KG1 (cell line): ENCODE results near the gene CEACAM16.
A peak's percentile ranks its signal among the peaks of the same experiment; 100 is the strongest.

Experiments used
- DNase-seq: peaks from one replicate; lab custom pipeline; 2025; lab: John Stamatoyannopoulos, UW

CEACAM16 gene

GRCh38 chr19:44746616-44746945, 47.6 kb downstream of the CEACAM16 start:
- DNase-seq: no peak

- DNase-seq: peak; percentile 46
These were observed 48.2 kb downstream of the CEACAM16 start for GRCh38 chr19:44746946-44747738.

GRCh38 chr19:44747739-44748425, 48.9 kb downstream of the CEACAM16 start:
- peak; percentile 64 for DNase-seq

- DNase-seq: no peak
These were observed 49.7 kb downstream of the CEACAM16 start, which contains the start of gene BCL3 for GRCh38 chr19:44748426-44749254. Gene BCL3, plus strand, starts transcription at chr19:44748708. Its CDS starts 83 bp downstream, at chr19:44748791.

DNA sequence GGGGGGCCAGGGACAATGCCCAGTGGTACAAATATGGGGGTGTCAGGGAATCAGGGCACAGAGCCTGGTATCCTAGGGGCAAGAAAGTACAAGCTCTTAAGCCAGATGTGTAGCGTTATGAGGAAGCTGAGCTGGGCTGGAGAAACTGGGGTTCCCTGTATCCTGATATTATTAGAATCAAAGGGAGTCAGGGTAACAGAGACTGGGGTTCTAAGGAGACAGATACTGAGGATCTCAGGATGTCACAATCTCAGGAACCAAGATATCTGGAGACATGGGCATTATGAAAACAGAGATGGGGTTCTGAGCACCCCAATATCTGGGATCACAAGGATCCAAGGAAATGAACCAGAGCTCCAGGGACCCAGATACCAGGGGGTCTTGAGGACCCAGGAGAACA, 50.3 kb downstream of the CEACAM16 start:
- DNase-seq: no peak

DNA sequence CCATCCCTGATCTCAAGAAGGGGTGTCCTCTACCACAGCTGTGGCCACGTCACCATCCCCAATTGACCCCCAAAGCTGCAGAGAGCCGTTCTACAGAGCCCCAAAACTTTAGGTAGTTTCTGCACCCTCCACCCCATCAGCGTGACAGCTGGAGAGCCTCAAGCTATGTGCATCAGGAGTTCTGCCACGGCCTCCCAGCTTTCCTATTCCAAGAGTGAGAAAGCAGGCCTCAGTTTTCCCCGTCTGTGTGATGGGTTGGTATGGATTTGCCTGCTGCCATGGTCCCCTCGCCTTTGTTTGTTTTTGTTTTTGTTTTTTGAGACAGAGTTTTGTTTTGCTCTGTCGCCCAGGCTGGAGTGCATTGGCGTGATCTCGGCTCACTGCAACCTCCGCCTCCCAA, 51.0 kb downstream of the CEACAM16 start:
- no peak for DNase-seq

- DNase-seq: no peak
These were observed 53.3 kb downstream of the CEACAM16 start for GRCh38 chr19:44752123-44752815.

DNA sequence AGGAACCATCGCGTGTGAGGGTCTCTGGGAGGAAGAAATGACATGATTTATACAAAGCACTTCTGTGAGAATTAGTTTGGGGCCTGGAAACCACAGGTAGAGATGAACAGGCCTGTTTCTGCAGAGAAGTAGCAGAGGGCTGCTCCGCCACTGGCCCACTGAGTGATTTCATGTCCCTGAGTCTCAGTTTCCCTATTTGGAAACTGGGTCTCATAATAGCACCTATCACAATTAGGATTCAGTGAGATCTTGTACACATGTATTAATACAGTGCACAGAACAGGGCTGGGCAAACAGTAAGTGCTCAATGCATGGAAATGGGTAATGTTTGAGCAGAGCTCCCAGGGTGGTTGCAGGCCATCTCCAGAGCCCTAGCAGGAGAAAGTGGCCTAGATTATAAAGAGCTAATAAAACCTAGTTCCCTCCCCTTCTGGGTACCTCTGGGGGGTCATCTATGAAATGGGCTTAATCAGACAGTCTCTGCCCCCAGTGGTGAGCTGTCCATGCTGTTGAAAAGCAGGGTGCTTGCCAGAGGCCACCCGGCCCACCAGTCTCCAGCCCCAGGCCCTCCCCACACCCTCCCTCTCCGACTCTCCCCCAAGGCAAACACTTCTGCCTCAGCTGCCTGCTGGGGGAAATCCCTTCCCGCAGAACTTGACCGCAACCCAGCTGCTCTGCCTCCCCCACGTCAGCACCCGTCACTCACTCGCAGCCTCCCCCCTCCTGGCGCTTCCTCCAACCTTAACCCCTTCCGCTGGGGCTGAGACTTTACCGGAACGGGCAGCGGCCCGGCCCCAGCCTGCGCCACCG, 54.1 kb downstream of the CEACAM16 start:
- DNase-seq: peak; percentile 96

- no peak for DNase-seq
These were observed 54.6 kb downstream of the CEACAM16 start for GRCh38 chr19:44753626-44753931.

- peak; percentile 75 for DNase-seq
These were observed 55.2 kb downstream of the CEACAM16 start for GRCh38 chr19:44753932-44754749.

GRCh38 chr19:44754750-44755080, 55.8 kb downstream of the CEACAM16 start:
- no peak for DNase-seq

DNA sequence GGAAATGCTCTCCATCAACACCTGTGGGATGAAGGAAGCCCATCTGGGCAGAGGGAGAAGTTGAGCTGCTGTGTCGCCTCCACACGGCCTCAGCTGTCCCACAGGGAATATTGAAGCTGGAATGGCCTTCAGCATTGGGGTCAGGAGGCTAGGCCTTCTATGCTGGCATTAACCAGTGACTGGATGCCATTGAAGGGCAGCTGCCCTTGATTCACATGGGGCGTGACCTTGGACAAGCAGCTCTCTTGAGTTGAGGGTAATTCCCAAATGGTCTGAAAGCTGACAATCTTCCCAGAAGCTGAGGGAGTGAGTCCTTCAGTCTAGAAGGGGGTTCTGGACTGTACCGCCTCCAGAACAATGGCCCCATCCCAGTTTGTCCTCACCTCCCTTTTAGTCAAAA, 56.3 kb downstream of the CEACAM16 start:
- DNase-seq: no peak

DNA sequence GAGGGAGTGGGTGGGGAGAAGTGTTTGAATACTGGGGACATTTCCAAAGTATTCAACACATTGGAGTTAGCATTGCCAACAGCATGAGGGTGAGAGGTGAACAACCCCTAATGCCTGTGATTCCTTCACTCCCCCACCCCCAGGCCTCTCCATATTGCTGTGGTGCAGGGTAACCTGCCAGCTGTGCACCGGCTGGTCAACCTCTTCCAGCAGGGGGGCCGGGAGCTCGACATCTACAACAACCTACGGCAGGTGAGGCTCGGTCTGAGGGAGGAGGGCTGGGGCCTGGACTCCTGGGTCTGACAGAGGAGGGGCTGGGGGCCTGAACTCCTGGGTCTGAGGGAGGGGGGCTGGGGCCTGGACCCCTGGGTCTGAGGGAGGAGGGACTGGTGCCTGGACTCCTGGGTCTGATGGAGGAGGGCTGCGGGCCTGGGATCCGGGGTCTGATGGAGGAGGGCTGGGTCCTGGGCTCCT, 57.2 kb downstream of the CEACAM16 start:
- no peak for DNase-seq

DNA sequence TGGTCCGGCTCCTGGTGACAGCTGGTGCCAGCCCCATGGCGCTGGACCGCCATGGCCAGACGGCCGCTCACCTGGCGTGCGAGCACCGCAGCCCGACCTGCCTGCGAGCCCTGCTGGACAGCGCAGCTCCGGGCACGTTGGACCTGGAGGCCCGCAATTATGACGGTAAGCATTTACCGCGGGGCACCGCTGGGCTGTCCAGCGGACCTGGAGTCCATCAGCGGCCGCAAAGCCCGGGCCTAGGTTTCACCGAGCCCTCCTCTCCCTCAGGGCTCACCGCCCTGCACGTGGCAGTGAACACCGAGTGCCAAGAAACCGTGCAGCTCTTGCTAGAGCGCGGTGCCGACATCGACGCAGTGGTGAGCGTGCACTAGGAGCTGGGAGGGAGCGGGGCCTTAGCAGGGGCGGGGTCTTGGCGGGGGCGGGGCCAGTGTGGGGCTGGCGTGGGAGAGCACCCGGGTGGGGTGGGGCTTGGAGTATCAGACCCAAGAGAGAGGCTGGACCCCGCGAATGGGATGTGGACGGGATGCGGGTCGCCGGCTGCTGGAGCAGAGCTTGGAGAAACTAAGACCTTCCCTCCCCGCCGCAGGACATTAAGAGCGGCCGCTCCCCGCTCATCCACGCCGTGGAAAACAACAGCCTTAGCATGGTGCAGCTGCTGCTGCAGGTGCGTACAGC, 58.2 kb downstream of the CEACAM16 start:
- DNase-seq: no peak

DNA sequence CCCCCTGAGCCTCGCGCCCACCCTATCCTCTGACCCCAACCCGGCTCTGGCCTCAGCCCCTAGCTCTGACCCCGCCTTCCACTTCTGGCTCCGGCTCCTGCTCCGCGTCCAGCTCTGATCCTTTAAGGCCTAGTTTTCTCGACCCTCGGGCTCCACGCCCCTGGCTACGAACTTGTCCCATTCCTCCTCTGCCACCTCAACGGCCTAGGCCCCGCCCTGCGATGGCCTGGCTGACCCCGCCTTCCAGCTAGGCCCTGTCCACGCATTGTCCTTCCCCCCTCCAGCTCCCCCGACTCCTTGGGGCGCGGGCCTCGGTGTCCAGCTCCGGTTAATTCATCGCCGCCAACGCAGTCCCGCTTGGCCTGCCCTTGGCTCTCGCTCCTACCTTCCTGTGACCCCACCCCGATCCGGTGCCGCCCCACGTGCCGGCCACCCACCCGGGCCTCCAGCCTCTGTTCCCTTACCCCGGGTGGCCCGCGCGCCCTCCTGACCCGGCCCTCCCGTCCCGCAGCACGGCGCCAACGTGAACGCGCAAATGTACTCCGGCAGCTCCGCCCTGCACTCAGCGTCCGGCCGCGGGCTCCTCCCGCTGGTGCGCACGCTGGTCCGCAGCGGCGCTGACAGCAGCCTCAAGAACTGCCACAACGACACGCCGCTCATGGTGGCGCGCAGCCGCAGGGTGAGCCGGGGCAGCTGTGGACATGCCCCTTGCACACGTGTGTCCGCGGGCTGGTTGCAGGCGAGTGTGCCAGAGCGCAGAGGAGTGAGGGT, 59.0 kb downstream of the CEACAM16 start:
- no peak for DNase-seq

- no peak for DNase-seq
These were observed 59.6 kb downstream of the CEACAM16 start for GRCh38 chr19:44758596-44758995.

- no peak for DNase-seq
These were observed 60.3 kb downstream of the CEACAM16 start for GRCh38 chr19:44759083-44759804.
